GM21723 (cell line): ENCODE data around the gene WWTR1.

Experiments
- ATAC-seq: cut with Tn5 transposase; IDR thresholded peaks from one replicate; pipeline ENCODE4 v1.9.1; 2021; ENCODE audit warnings: mild to moderate bottlenecking, moderate library complexity; ENCODE audit not compliant: unreplicated experiment

WWTR1 gene

DNA sequence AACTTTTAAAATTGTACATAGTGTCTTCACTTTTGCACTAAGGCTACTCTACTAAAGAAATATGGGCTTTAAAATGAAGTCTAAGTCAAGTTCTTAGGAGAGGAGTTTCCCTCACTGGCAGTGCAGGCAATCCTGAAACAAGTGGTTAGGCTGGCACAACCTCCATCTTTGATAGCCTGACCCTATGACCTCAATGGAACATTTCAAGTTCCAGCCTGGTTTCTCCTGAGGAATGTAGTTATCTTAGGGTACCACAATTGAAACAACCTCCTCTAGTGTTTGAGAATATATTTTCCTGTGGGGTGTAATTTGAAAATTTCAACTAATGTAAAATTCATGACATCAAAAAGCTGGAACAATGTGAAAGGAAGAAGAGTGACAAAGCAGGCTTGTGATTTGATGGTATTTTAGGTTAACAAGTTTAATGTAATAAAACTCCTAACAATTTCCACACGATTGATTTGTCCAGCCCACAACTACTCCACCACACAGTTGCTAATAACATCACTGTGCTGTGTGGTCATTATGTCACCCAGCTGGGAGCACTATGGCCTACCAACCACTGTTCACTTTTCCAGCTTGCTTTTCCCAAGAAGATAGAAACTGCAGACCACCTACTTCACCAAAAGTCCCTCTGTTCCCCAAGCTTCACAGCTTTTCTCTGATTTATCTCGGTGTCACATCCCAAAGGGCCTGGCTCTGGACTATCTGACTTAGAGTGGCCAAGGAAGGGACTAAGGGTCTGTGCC, 1.8 kb downstream of the WWTR1 start:
- ATAC-seq = no peak

DNA sequence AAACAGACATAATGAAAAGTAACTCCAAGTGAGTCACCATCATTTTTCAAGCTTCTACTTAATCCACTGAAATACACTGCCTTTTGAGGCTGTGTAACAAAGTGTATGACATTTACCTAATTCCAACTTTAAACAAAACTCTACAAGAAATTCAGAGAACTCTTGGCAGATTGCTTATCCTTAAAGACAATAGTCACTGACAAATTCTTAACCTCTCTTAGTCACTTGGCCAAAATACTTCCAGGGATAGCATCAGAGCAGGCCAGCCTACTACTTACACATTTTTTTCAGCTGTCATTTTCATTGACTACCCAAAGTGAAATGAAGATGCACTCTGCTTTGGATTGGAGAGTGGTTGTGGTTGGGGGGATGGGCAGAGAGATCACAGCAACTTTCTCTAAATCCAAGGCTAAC, 3.6 kb downstream of the WWTR1 start:
- ATAC-seq = no peak

DNA sequence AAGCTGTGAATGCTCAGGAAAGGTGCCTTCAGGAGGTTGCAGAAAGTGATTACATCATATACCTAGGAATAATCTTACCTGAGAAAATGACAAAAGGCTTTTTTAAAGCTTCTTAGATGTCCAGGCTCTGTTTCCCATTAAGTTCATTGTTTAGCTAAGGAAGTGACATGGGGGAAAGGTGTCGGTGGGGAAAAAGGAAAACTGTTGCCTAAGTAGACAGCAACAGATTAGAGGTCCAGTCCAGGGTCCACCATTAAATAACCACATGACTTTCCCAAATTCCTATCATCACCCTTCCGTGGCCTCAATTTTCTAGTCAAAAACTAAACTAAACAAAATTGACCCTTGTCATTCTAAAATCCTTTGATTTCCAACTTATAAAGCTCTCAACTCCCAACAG, 4.3 kb downstream of the WWTR1 start:
- ATAC-seq = no peak

DNA sequence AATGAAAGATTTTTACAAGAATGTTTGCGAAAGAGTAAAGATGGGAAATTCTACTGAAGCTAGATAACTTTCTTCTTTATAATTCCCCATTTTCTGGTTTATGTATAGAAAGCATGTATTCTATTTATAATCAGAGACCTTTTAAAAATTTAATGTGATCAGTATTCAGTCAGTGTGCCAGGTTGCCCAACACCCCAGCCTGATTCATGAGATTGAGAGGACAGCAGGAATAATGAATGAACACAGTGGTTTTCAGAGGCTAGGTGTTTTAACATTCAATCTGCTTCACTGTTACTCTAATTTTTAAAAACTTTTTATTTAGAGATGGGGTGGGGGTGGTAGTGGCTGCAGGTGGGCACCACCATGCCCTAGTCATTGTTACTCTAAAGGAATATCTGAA, 4.7 kb downstream of the WWTR1 start:
- no peak for ATAC-seq

DNA sequence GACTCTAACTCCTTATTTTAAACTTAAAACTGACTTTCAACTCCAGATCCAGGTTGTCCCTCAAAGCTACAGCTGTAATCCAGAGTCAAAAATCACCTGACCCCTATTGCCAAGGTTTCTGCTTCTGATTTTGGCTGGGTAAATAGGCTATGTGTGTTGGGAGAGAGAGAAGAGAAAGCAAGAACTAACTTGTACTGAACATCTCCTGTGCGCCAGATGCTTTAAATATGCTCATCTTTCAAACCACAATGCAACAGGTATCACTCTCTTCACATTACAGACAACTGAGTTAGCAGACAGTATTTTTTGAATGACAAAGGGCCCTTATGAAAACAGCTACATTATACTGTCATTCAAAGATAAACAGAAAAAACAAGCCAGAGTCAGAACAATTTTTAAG, 7.0 kb downstream of the WWTR1 start:
- ATAC-seq = no peak

DNA sequence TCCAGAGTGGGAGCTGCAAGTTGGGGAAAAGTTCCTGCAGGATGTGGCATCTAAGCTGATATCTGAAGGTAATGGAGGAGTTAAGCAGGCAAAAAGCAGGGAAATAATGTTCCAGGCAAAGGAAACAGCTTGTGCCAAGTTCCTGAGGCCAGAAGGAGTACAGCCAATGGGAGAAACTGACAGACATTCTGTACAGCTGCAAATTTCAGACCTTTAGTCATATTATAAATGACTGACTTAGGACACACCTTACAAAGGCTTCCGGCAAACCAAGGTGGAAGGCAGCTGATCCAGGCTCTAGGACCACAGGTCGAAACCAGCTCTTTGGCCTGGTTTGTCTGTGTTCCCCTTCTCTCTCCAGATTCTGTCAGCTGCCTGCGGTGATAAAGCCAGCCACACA, 9.3 kb downstream of the WWTR1 start:
- ATAC-seq = no peak

DNA sequence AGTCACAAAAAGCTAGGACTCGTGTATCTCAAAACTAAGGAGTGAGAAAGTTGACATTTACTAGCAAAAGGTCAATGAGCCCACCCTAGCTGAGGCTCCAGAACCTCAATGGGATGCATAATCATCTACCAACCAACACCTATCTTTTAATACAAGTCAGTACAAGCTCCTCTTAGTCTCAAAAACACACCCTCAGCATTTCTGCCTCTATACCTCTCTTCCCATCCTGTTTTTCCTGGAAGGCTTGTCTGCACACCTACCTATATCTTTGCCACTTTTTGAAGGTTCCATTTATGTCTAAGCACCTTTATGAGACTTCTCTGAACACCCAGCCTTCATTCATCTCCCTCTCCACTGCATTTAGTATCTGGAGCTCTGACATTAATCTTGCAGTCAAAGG, 10.0 kb downstream of the WWTR1 start:
- ATAC-seq = no peak

DNA sequence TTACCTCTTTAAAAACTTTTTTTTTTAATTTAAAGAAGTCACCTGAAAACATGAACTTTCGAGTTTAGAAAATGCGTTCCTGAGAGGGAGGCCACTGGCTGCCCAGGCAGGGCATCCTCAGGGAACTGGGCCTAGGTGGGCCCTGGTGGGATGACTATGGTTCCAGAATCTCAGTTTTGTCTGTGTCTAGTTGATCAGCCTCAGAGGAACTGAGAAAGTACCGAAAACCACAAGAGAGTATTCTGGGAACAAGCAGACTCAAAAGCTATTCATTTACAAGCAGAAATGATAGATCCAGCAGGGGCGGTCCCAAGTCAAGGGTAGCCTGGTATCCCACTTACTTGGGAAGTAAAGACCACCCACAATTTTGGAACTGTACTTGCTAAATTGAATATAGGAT, 10.5 kb downstream of the WWTR1 start:
- no peak for ATAC-seq

DNA sequence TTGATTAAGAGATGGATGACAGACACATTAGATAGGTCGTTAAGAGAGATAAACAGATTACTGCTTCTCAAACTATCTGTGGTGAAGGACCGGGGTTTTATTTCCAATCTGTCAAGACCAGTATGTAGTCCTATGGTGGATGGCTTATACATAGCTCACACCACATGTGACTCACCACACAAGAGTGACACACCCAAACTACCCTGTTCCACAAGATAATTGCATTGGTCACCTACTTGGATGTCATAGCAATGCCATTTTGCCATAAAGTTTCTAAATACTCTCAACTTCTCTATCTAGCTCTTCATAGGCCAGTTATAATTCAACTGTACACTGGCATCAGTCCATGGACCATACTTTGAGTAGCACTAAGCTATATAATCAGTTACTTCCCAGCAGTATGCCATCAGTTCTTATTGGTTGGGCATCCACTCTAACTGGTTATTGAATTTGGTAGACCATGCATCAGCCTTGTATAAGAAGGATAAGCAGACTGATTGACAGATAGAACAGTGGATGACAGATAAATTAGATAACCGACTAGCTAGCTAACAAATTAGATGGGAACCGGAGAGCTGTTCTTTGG, 11.6 kb downstream of the WWTR1 start:
- ATAC-seq = no peak

DNA sequence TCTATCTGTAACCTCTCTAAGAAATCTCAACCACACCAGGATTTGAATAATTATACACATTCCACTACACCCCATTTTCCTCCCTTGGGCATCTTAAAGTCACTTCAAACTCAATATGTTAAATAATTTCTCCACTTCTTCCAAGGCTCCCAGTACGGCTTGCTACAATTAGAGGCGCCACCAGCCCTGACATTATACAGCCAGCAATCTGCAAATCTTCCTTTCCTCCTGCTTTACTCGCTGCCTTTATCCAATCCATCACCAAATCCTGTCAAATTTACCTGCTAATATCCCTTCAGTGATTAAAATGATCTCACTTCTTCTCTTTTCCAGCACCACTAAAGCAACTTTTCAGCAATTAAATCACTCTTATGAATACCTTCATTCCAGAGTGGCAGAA, 13.9 kb downstream of the WWTR1 start:
- no peak for ATAC-seq

DNA sequence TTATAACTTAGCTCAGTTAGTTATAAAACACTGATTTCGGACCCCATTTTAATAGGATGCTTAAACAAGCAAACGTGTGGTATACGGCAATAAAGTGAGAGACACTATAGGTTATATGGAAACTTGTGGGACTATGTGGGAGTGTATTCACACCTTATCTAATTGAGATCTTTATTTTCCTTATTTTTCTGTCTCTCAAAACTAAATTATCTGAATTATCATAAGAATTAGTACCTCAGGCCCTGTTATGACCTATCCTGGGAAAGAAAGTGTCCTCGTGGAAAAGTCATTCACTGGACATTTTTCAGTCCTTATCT, 14.4 kb downstream of the WWTR1 start:
- ATAC-seq = no peak

DNA sequence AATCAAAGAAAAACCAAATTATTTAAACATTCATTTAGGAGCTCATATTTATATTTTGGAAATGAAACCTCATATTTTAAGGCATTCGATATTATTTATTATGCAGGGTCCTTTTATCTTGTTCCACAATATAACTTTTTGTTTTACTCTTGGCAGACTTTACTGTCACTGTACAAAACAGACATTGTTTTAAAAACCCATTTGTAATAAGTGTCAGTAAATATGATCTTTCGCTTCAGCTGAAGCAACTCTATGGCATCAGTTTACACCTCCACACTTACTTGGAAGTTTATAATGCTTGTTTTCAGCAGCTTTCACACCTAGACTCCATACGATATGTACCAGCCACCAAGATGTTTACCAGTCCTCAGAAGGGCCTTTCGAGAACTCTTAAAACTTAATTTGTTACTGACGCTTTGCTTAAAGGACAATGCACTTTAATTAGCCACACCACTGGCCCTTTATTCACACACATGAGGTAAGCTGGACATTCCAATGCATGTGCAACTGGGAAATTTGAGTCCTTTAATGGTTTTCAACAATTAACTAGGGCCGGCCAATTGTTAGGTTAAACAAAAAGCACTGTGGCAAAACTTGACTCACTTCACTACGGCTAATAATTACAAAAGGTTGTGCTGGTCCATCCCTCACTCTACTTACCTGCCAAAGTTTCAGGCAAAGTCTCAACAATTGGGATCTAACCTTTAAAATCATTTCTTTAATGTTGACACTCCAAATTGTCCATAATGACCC, 16.7 kb downstream of the WWTR1 start:
- no peak for ATAC-seq

DNA sequence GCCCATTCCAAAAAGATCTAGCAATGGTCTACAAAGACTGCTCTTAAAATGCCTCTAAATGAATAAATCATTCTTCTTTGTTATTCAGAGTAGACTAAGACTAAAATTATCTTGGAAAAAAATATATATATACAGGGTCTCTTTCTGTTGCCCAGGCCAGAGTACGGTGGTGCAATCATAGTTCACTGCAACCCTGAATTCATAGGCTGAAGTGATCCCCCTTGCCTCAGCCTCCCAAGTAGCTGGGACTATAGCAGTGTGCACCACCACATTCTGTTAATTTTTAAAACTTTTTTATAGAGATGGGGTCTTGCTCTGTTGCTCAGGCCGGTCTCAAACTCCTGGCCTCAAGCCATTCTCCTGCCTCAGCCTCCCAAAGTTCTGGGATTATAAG, 18.7 kb downstream of the WWTR1 start:
- no peak for ATAC-seq

DNA sequence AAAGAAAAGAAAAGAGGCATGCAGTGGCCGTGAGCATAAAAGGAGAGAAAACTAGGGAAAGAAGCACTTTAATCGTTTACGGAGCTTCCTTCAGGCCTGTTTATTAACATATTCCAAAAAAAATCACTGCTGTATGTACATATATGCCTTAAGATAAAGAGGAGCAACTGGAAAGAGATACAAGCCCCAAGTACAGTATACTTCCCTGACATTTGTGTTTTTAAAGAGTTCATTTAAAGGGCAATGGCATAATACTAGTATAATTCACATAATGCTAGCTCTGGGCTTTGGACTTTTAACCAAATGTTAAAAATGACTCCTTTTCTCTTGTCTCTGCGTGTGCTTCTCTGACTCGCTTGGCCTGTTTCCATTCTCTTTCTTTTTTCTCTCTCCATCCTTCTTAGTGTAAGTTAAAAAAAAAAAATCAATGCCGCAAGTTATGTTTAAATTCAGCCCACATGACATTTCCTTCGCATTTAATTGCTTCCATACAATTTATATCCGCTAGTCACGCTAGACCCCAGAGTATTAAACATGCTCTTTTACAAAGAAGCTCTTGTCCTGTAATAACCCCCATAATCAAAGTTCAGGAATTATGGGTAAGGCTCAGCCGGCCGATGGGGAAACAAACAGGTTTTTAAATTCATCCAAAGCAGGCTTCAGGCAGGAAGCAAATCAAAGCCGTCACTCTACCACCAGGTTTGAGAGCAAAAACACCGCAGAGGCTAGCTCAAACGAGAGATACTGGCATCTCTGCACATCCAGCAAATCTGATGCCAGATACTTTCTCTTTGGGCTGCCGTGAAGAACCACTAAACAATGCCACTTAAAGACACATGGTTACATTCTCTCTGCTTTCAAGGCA, 19.4 kb downstream of the WWTR1 start:
- ATAC-seq = no peak

DNA sequence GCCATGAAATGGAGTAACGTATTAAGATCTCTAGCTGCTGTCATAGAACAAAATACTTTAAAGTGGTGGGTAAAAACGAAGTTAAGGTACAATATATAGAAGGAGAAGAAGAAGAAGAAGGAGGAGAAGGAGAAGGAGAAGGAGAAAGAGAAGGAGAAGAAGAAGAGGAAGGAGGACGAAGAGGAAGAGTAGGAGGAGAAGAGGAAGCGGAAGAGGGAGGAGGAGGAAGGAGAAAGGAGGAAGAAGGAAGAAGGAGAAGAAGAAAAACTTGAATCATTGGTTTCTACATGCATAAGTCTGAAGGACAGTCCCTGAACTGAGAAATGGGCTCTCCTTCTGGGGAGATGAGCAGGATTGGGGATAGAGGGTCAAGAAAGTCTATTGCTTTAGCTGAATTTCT, 22.4 kb downstream of the WWTR1 start:
- no peak for ATAC-seq

DNA sequence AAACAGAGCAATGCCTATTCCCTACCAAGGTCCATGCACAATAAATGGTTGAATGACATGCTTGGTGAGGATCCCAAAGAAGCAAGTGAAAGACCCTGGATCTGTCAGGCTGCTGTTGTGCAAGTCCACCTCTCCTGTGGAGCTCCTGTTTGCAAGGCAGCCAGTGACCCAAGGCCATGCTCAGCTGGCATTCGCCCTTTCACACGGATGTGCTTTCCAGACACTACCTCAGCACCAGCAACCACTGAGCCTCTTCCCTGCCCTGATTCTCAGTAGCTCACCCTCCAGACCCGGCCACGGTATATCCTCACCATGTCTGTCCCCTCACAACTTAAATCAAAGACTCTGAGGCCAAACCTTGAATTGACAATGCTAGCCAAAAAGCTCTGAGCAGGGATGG, 23.3 kb downstream of the WWTR1 start:
- no peak for ATAC-seq

DNA sequence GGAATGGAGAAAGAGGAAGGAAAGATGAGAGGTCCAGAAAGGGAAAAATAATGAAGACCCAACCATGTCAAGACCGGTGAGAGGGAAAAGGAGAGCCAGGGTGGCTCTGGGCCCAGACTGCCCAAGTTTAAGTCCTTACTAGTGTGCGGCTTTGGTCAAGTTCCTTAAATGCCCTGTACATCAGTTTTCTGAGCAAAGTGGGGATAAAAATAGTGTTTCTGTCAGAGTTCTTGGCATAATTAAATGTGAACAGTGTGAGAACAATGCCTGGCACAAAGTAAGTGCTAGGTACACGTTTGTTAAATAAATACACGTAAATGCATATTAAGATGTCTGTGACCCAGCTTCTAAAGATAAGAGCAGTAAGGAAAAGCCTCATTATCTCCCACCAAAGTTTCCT, 23.8 kb downstream of the WWTR1 start:
- ATAC-seq = no peak

DNA sequence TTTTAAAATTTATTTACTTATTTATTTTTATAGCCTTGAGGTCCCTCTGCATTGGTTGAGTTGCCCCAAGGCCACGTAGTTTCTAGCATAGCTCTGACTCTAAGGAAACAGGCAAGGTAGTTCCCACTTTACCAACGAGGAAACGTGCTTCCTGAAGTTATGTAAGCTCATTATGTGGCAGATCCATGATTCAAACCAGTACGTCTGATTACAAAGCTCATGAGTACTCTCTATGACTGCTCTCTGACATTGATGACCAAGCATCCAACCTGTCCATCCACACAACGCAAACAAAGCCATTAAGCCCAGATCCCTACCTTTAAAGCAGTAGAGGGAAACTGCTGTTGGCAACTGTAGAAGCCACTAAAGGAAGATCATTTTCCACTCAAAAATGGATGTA, 25.6 kb downstream of the WWTR1 start:
- ATAC-seq = no peak

DNA sequence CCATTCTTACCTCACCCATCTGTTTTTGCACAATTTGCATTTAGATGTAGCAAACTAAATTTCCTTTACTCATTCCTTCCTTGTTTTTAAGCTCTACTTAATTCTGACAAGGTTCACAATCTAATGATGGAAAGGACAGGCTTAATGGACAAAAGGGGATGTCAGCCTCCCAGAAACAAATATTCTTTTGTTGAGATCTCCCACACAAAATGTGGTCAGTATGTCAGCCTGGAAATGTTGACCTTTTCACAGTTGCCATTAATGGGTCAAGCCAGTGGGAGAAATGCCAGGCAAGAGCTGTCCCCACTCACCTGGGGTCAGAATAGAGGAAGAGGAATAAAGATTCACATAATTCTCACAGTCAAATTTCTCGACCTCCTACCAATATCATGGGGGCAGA, 27.0 kb downstream of the WWTR1 start:
- no peak for ATAC-seq

DNA sequence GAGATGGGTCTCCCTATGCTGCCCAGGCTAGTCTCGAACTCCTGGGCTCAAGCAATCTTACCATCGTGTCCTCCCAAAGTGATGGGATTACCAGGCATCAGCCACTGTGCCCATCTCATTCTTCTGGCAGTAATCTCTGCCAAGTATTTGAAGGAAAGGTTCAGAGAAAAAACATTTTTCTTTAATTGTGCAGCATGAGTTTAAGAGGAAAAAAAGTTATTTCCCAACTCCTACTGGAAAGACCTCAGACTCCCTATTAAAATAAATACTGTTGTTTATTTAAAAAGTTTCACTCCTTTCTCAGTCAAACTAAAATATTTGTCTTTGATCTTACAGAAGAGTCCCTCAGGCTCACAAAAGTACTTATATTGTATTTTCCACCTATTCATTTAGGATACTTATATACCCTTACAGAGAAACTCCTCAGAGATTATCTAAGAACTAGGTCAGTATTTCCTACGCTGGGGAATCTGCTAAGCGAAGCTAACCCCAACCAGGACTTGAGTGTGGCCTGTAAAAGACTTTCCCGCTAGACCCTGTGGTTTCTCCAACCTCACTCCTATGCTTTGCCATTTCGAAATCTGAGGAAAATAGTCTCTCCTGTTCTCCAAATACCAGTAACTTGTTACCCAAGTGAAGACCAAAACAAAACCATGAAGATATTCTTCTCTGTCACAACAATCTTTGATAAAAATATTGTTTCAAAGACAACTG, 28.7 kb downstream of the WWTR1 start:
- no peak for ATAC-seq

DNA sequence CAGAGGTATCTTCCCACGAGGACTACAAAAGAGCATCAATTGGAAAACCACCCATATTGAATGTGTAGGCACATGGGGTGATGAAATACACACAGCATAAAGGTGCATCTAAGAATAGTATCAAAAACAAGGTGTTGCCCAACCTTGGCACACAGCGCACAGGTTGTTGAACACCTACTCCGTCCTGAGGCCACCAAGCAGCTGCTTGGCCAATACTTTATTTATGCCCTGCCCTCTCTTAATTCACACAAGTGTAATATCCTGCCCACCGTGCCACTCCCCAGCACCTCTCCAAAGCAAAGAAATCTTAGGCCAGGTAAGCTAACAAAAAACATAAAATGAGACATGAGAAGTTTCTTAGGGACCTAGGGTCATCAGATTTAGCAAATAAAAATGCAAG, 31.2 kb downstream of the WWTR1 start:
- ATAC-seq = no peak
